ENCODE measurements around the gene SLC4A1AP.
A peak's percentile ranks its signal among the peaks of the same experiment; 100 is the strongest.

SLC4A1AP gene

DNA sequence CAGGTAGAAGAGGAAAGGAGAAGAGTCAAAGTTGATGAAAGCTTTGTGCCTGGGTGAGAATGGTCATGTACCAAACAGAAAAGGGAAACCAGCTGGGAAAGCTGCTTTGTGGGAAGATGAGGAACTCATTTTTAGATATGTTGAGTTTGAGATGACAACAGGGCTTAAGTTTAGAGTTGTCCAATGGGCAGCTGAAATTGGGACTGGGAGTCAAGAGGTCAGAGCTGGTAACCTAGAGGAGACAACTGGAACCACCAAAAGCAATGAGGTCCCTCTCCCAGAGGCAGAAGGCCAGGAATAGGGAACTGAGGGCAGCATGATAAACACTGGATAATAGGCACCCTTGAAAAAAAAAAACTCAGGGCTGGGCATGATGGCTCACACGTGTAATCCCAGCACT lies 48.8 kb downstream of the SLC4A1AP start:
- no peak for TF ChIP-seq FOXM1 (IDR thresholded peaks at IDR 0.05; ENCODE audit: borderline replicate concordance)
- ChIA-PET CTCF (interaction anchor here (0.5 to 1.4 kb wide), 4 partner anchors 11 to 433 kb away, joined by 3 to 4 read pairs (median 4); no protein-coding TSS in a partner anchor), POLR2A (no interaction called here)
- DNase-seq (ENCODE audit: extremely low spot score), result no peak

DNA sequence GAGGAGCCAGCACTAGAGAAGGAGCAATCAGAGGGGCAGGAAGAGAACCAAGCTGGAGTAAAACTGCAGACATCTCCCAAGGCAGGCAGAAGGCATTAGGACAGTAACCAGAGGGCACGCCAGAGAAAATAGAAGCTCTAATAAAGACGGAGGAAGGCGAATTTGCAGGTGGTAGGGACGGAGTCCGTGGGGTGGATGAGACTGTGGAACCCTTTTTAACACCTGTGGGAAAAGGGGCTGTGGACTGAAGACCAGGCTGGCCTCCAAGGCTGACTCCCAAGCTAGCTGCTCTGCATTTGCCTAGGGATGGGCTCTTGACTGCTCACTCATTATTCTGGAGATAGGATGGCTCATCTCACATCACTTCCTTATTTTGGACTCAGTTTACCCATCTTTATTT lies 49.5 kb downstream of the SLC4A1AP start:
- CTCF ChIA-PET, result interaction anchor here (0.7 to 1.4 kb wide), 2 partner anchors 10 to 157 kb away, joined by 4 read pairs; no protein-coding TSS in a partner anchor
- POLR2A ChIA-PET, result no interaction called here
- DNase-seq (ENCODE audit: extremely low spot score), result no peak
- TF ChIP-seq CTBP1 (IDR thresholded peaks at IDR 0.05; ENCODE audit: borderline replicate concordance) (no peak), LEF1 (IDR thresholded peaks at IDR 0.05; ENCODE audit: borderline replicate concordance) (no peak), TARDBP (IDR thresholded peaks at IDR 0.05) (no peak), SUZ12 (IDR thresholded peaks at IDR 0.05) (no peak), L3MBTL2 (conservative IDR thresholded peaks at IDR 0.05) (no peak), SP1 (IDR thresholded peaks at IDR 0.05) (no peak), BHLHE40 (IDR thresholded peaks at IDR 0.05; ENCODE audit: borderline replicate concordance) (no peak), NFRKB (IDR thresholded peaks at IDR 0.05) (no peak)
- TF ChIP-seq, protein P1, sequence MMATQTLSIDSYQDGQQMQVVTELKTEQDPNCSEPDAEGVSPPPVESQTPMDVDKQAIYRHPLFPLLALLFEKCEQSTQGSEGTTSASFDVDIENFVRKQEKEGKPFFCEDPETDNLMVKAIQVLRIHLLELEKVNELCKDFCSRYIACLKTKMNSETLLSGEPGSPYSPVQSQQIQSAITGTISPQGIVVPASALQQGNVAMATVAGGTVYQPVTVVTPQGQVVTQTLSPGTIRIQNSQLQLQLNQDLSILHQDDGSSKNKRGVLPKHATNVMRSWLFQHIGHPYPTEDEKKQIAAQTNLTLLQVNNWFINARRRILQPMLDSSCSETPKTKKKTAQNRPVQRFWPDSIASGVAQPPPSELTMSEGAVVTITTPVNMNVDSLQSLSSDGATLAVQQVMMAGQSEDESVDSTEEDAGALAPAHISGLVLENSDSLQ (IDR thresholded peaks at IDR 0.05), result no peak

- CTCF ChIA-PET, result interaction anchor here (0.8 to 1.5 kb wide), 3 partner anchors 10 to 81 kb away, joined by 3 to 9 read pairs (median 5); no protein-coding TSS in a partner anchor
These were observed 50.4 kb downstream of the SLC4A1AP start for GRCh38 chr2:27714053-27714452.

GRCh38 chr2:27714851-27715291 lies 51.2 kb downstream of the SLC4A1AP start:
- no peak for DNase-seq (ENCODE audit: extremely low spot score)
- POLR2A ChIA-PET, result no interaction called here
- TF ChIP-seq LEF1 (IDR thresholded peaks at IDR 0.05; ENCODE audit: borderline replicate concordance), result no peak
- TF ChIP-seq FOXK2 (IDR thresholded peaks at IDR 0.05), result no peak
- TF ChIP-seq ARNT (IDR thresholded peaks at IDR 0.05), result no peak
- no peak for TF ChIP-seq SUZ12 (IDR thresholded peaks at IDR 0.05)
- TF ChIP-seq ELF4 (IDR thresholded peaks at IDR 0.05), result no peak
- TF ChIP-seq FOXM1 (IDR thresholded peaks at IDR 0.05; ENCODE audit: borderline replicate concordance), result no peak
- TF ChIP-seq, protein P1 (IDR thresholded peaks at IDR 0.05), result no peak
- TF ChIP-seq SP1 (IDR thresholded peaks at IDR 0.05), result no peak
- no peak for TF ChIP-seq TARDBP (IDR thresholded peaks at IDR 0.05)
- no peak for TF ChIP-seq CTBP1 (IDR thresholded peaks at IDR 0.05; ENCODE audit: borderline replicate concordance)
- TF ChIP-seq FOXA1 (IDR thresholded peaks at IDR 0.05), result no peak
- TF ChIP-seq ZNF384 (IDR thresholded peaks at IDR 0.05), result no peak
- no peak for TF ChIP-seq L3MBTL2 (conservative IDR thresholded peaks at IDR 0.05)
- CTCF ChIA-PET, result interaction anchor here (0.8 to 1.5 kb wide), 4 partner anchors 9 to 81 kb away, joined by 3 to 9 read pairs (median 4); no protein-coding TSS in a partner anchor

More at GRCh38 chr2:27714053-27714452, 50.4 kb downstream of the SLC4A1AP start:
- POLR2A ChIA-PET, result interaction anchor here (0.7 kb wide), 1 partner anchor 811 kb away, joined by 3 read pairs; no protein-coding TSS in a partner anchor
- no peak for TF ChIP-seq ARNT (IDR thresholded peaks at IDR 0.05)
- no peak for TF ChIP-seq FOXM1 (IDR thresholded peaks at IDR 0.05; ENCODE audit: borderline replicate concordance)
- no peak for TF ChIP-seq FOXA1 (IDR thresholded peaks at IDR 0.05)
- TF ChIP-seq ELF4 (IDR thresholded peaks at IDR 0.05), result no peak
- no peak for TF ChIP-seq SUZ12 (IDR thresholded peaks at IDR 0.05)
- no peak for TF ChIP-seq CTBP1 (IDR thresholded peaks at IDR 0.05; ENCODE audit: borderline replicate concordance)
- no peak for TF ChIP-seq HDGF (IDR thresholded peaks at IDR 0.05; ENCODE audit: borderline replicate concordance)
- no peak for TF ChIP-seq FOXK2 (IDR thresholded peaks at IDR 0.05)
- TF ChIP-seq L3MBTL2 (conservative IDR thresholded peaks at IDR 0.05), result no peak
- TF ChIP-seq SP1 (IDR thresholded peaks at IDR 0.05), result no peak
- TF ChIP-seq, protein P1 (IDR thresholded peaks at IDR 0.05), result no peak
- no peak for DNase-seq (ENCODE audit: extremely low spot score)

DNA sequence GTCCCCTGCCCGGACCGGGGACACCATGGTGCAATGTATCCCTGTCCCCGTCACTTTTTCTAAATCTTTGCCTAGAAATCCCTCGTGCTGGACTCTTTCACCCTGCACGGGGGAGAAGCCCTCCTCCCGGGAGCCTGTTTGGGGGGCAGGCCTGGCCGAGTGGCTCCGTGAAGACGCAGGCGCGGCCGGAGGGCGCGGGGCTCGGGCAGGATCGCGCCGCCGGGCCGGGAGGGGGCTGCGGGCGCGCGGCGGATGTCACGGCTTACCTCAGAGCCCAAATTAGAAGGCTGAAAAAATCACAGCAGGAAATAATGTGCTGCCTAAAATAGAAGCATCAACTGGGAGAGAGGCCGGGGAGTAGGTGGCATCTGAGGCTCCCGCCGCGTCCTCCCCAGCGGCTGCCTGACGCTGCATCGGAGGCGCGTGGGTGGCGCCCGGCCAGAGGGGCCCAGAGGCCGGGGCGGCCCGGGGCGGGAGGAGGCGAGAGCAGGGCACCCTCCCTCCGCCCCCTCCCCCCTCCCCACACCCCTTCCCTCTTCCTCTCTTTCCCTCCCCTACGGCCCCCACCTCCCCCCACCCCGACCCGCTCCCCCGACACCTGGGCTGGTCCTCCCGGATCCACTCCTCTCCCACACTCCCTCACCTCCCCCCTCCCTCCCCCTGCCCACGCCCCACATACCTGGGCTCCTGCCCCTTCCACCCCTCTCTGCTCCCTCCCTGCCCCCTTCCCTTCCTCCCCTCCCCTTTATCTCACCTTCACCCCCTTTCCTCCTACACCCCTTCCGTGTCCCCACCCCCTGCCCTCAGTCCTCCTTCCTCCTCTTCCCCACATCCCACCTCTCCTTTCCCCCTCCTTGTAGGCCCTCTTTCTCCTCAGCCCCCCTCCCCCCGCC lies 51.9 kb downstream of the SLC4A1AP start:
- CTCF ChIA-PET, result interaction anchor here (1.0 to 1.5 kb wide), 2 partner anchors 8 to 24 kb away, joined by 3 to 9 read pairs; no protein-coding TSS in a partner anchor
- POLR2A ChIA-PET, result no interaction called here
- peak; percentile 55 for DNase-seq (ENCODE audit: extremely low spot score)
- TF ChIP-seq L3MBTL2 (conservative IDR thresholded peaks at IDR 0.05) (0 out of 2 replicates have a peak, but pooled peaks have one; percentile 18), CTBP1 (IDR thresholded peaks at IDR 0.05; ENCODE audit: borderline replicate concordance) (no peak)
- TF ChIP-seq, protein P1 (IDR thresholded peaks at IDR 0.05), result no peak
